GM19372 (cell line): ENCODE data around the gene PI4KA.
"Not testable (repeated sequence)": the region's sequence is repeated elsewhere in the genome, so short reads cannot be mapped to it uniquely, and the experiment has no call there.

Source experiments
- ATAC-seq: cut with Tn5 transposase; IDR thresholded peaks from one replicate; pipeline ENCODE4 v1.9.1; 2021; ENCODE audit warnings: mild to moderate bottlenecking, low read depth, moderate library complexity; ENCODE audit not compliant: unreplicated experiment

Gene PI4KA

GRCh38 chr22:20752104-20752741 lies 106.4 kb downstream of the PI4KA start:
- no peak for ATAC-seq

- no peak for ATAC-seq
Measured at GRCh38 chr22:20751185-20751851, 107.3 kb downstream of the PI4KA start.

- no peak for ATAC-seq
Measured at GRCh38 chr22:20750461-20751184, 108.0 kb downstream of the PI4KA start.

GRCh38 chr22:20749453-20749852 lies 109.2 kb downstream of the PI4KA start:
- no peak for ATAC-seq

- ATAC-seq: peak; percentile 60
Measured at GRCh38 chr22:20748731-20749428, 109.7 kb downstream of the PI4KA start.

- ATAC-seq: no peak
Measured at GRCh38 chr22:20748082-20748481, 110.5 kb downstream of the PI4KA start.

GRCh38 chr22:20747223-20747622 lies 111.4 kb downstream of the PI4KA start:
- ATAC-seq: no peak

GRCh38 chr22:20746431-20747189 lies 112.0 kb downstream of the PI4KA start:
- ATAC-seq: no peak

- ATAC-seq: no peak
Measured at GRCh38 chr22:20745119-20745518, 113.5 kb downstream of the PI4KA start.

- no peak for ATAC-seq
Measured at GRCh38 chr22:20744456-20744855, 114.2 kb downstream of the PI4KA start.

GRCh38 chr22:20742764-20743163 lies 115.8 kb downstream of the PI4KA start:
- ATAC-seq: no peak

- no peak for ATAC-seq
Measured at GRCh38 chr22:20741634-20742581, 116.7 kb downstream of the PI4KA start.

- no peak for ATAC-seq
Measured at GRCh38 chr22:20741008-20741633, 117.5 kb downstream of the PI4KA start.

- ATAC-seq: no peak
Measured at GRCh38 chr22:20740222-20740951, 118.2 kb downstream of the PI4KA start.

GRCh38 chr22:20738394-20739089 lies 120.1 kb downstream of the PI4KA start:
- no peak for ATAC-seq

GRCh38 chr22:20736891-20737290 lies 121.7 kb downstream of the PI4KA start:
- not testable (repeated sequence) for ATAC-seq

- not testable (repeated sequence) for ATAC-seq
Measured at GRCh38 chr22:20735356-20736162, 123.1 kb downstream of the PI4KA start.
